Epidermal melanocyte (primary cell): ENCODE results near the gene LIMS3.
"Not testable (repeated sequence)": the region's sequence is repeated elsewhere in the genome, so short reads cannot be mapped to it uniquely, and the experiment has no call there.

Experiments used
- DNase-seq: peaks from one replicate; pipeline ENCODE4 v3.0.0; 2011; ENCODE audit warnings: low spot score; ENCODE audit not compliant: insufficient read length

The LIMS3 gene

DNA sequence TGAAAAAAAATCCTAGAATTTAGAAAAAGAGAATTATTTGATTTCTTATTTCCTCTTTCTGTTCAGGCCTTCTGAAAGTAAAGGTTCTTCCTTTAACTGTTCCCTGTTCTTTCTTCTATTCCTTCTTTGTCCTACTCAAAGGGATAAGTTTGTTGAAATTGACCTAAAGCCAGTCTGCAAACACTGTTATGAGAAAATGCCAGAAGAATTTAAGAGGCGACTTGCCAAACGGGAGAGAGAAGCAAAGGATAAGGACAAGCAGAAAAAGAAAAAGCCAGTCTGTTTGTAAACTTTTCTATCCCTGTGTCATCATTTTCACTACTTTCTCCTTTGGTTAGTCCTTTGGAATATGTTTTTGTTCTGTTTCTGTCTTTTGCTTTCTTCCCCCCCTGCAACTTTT, 26.0 kb downstream of the LIMS3 start:
- DNase-seq = not testable (repeated sequence)

GRCh38 chr2:109927803-109928202, 29.3 kb downstream of the LIMS3 start:
- not testable (repeated sequence) for DNase-seq

- DNase-seq = not testable (repeated sequence)
Observed at GRCh38 chr2:109929222-109929621, 30.7 kb downstream of the LIMS3 start.

GRCh38 chr2:109936534-109936933, 38.0 kb downstream of the LIMS3 start:
- not testable (repeated sequence) for DNase-seq

- not testable (repeated sequence) for DNase-seq
Observed at GRCh38 chr2:109945362-109945761, 46.9 kb downstream of the LIMS3 start.

GRCh38 chr2:109947262-109947958, 48.9 kb downstream of the LIMS3 start:
- not testable (repeated sequence) for DNase-seq

DNA sequence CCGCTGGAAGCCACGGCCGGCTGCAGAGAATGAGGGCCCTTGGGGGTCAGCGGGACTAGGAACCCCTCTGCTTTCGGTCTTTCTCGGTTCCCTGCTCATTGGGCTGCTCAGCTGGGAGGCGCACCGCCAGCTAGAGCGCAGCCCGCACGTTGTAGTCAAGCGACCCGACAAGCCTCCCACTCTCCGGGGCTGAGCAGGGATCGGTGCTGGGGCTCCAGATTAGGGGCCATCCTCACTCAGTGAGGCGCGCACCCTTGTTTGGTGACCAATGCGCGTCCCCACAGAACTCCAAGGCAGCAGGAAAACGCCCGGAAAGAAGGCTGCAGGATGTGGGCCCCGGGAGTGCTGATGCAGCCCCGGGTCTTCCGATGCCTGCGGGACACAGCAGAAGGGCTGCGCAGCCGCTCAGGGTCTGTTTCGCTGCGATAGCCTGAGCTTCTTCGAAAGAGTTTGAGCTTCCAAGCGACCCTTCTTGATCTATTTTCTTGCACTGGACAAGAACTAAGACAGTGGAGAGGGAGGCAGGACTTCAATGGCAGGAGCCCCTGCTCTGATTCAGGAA, 49.6 kb downstream of the LIMS3 start:
- not testable (repeated sequence) for DNase-seq

DNA sequence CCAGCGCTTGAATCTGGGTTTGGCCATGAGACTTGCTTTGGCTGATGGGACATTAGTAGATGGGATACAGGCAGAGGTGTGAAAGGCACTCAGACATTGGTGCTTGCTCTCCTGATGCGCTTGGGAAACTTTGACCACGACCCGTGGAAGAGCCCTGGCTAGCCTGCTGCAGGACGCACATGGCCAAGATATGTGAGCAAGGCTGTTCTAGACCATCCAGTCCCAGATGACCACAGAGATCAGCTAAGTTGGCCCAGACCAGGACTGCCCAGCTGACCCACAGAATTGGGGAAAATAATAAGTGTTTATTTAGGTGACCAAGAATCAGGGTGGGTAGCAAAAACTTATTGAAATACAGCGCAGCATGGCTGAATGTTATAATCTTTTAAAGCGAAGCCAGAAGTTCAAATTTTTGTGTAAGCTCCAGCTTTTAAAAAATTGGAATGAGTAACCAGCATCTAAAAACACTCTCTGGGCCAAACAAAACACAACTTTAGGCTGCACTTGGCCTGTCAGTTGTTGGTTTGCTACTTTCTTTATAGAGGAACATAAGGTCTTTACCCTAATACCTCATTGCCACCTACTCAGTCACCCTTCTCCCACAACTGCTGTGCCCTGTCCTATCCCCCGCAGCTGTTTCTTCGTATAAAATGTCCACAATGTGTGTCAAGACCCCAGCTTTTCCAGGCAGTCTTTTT, 51.8 kb downstream of the LIMS3 start:
- DNase-seq = not testable (repeated sequence)

GRCh38 chr2:109963942-109964341, 65.5 kb downstream of the LIMS3 start:
- DNase-seq = not testable (repeated sequence)

GRCh38 chr2:109965482-109965881, 67.0 kb downstream of the LIMS3 start:
- not testable (repeated sequence) for DNase-seq

GRCh38 chr2:109966107-109966736, 67.7 kb downstream of the LIMS3 start:
- DNase-seq = not testable (repeated sequence)

DNA sequence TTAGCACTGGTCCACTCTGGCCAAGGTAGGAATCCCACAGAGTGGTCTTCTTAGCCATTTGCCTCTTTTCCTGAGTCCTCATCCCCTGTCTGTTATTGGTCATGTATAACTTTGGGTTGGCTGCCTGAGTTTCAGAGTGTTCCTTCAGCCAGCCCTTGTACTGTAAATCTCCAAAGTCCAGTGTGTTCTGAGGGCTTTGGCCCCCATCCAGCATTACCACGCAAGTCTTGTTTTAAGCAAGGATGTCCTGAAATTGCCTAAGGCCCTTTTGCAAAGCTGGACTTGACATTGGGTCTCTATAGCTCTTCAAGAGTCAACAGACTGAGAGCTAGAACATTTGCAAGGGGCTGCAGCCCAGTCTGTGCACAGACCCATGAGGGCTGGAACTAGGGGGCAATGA, 68.4 kb downstream of the LIMS3 start:
- DNase-seq = not testable (repeated sequence)

DNA sequence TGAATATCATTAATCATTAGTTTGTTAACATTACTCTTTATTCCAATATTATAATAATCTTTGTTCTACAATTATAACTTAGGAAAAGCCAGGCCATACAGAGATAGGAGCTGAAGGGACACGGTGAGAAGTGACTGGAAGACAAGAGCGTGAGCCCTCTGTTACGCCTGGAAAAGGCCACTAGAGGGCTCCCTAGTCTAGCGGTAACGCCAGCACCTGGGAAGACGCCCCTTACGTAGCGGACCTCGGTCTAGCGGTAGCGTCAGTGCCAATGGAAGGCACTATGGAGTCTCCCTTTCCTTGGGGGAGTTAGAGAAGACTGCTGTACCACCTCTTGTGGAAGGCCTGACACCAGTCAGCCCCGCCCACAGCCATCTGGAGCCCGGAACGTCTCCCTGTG, 71.4 kb downstream of the LIMS3 start:
- DNase-seq = not testable (repeated sequence)

- DNase-seq = not testable (repeated sequence)
Observed at GRCh38 chr2:109971710-109972109, 73.2 kb downstream of the LIMS3 start.
